Activated CD4-positive, alpha-beta memory T cell treated with anti-CD3 and anti-CD28 coated beads, Interleukin-2, amount 10 ng/mL, durations not matched to agents 7 days and 5 days (primary cell): ENCODE data around the gene HOXA2. TPM values are rescaled to one million over a fixed set of nuclear protein-coding genes. Genes with fewer than 3 reads are reported as not detected.
A peak's percentile ranks its signal among the peaks of the same experiment; 100 is the strongest.

Experiments used
- CTCF ChIA-PET: fragments of 350-600 bp; sonication (Branson Sonifier 250); formaldehyde crosslinking; loops from one replicate; lab custom pipeline; 2021; ENCODE audit warnings: antibody characterized with exemption, inconsistent platforms; lab: Charles Lee
- POLR2A ChIA-PET: fragments of 350-600 bp; sonication (Branson Sonifier 250); formaldehyde crosslinking; loops from one replicate; lab custom pipeline; 2021; ENCODE audit warnings: antibody characterized with exemption; lab: Charles Lee
- DNase-seq: peaks from one replicate; pipeline ENCODE4 v3.0.0-alpha.2; 2020
- H3K27ac Mint-ChIP-seq: one replicate; pipeline ENCODE4 v1.8.0; 2021; ENCODE audit warnings: mild to moderate bottlenecking, mixed read lengths
- H3K27me3 Mint-ChIP-seq: one replicate; pipeline ENCODE4 v1.8.0; 2021; ENCODE audit warnings: mixed read lengths
- H3K36me3 Mint-ChIP-seq: one replicate; pipeline ENCODE4 v1.8.0; 2021; ENCODE audit warnings: low read depth, mixed read lengths
- H3K4me1 Mint-ChIP-seq: one replicate; pipeline ENCODE4 v1.8.0; 2021; ENCODE audit warnings: mixed read lengths
- H3K4me3 Mint-ChIP-seq: one replicate; pipeline ENCODE4 v1.8.0; 2021; ENCODE audit warnings: mild to moderate bottlenecking, mixed read lengths
- H3K9me3 Mint-ChIP-seq: one replicate; pipeline ENCODE4 v1.8.0; 2021; ENCODE audit warnings: mixed read lengths
- total RNA-seq, 2 experiments: library from RNA; stranded (reverse); gene quantifications; one replicate each; pipeline ENCODE4 v1.2.3, GENCODE V29; 2021

HOXA2 gene
- total RNA-seq, 2 experiments from 2014 or later = not detected

DNA sequence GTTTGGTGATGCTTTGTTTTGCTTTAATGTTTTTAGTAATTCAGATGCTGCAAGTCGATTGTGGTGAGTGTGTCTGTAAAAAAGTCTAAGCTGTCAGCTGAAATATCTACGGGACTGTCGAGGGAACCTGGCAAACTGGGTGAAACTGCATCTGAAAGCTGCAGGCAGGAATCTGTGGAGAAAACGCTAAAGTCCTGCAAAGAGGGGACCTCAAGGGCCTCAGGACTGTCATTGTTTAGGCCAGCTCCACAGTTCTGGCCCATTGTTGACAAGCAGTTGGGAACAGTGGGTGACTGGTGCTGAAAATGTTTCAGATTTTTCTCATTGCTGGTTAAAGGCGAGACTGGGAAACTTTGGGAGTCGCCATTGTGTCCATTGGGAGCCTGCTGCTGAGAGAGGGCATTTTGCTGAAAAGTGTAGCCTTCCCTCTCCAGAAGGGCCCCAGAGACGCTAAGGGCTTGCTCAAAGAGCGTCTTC lies 1.8 kb downstream of the HOXA2 start:
- no peak overlapping the region for H3K27ac Mint-ChIP-seq
- DNase-seq = no peak
- CTCF ChIA-PET = no interaction called here
- H3K36me3 Mint-ChIP-seq = peaks cover 8% of the 10 kb centered on the region
- H3K4me3 Mint-ChIP-seq = no peak overlapping the region
- no peaks in the 10 kb centered on the region for H3K9me3 Mint-ChIP-seq
- peaks cover 16% of the 10 kb centered on the region for H3K4me1 Mint-ChIP-seq
- POLR2A ChIA-PET = no interaction called here
- peaks cover 73% of the 10 kb centered on the region for H3K27me3 Mint-ChIP-seq

- CTCF ChIA-PET = interaction anchor here (0.5 kb wide), 1 partner anchor 249 kb away, joined by 5 read pairs; no protein-coding TSS in a partner anchor
- H3K36me3 Mint-ChIP-seq = peaks cover 8% of the 10 kb centered on the region
- no peaks in the 10 kb centered on the region for H3K9me3 Mint-ChIP-seq
- DNase-seq = no peak
- H3K4me1 Mint-ChIP-seq = peaks cover 25% of the 10 kb centered on the region
- H3K27ac Mint-ChIP-seq = no peak overlapping the region
- POLR2A ChIA-PET = no interaction called here
- H3K4me3 Mint-ChIP-seq = no peak overlapping the region
- peaks cover 80% of the 10 kb centered on the region for H3K27me3 Mint-ChIP-seq
Measured at GRCh38 chr7:27099453-27100370, 2.8 kb downstream of the HOXA2 start.

DNA sequence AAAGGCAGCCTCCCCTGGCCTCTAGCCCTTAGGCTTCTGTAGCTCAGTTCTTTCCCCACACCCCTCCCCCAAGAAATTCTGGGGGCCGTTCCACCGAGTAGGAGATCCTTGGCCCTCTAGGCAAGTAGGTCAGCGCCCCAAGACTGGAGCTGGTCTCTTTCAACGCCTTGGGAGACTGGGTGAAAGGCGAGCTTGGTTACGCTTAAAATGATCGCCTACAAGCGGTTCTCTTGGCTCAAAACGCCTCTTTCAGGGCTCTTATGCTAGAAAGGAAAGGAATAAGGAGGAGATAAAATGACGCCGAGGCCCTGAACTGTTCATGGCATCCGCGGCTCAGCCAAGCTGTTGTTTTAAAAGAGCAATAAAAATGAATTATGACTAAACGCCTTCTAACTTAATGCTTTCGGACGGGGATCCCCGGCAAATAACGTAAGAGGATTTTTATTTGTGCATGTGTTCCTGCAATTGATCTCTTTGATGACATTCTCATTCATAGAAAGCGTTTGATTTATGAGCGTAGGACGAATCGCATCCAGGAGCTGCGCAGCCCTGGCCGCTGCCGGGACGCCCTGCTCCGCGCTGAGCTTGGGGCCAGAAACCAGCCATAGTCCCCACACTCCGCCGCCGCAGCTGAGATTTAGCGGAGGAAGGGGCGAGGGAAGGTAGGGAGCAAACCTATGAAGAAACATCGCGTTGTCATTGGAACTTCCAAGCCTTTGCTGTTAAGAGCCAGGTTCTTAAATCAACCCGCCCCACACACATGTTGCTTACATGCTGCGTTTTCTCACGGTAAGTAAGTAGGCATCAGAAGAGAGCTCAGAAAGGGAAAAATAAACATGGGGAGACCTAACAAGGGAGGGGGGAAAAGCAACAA lies 3.7 kb downstream of the HOXA2 start:
- no peak overlapping the region for H3K4me3 Mint-ChIP-seq
- H3K36me3 Mint-ChIP-seq = peaks cover 8% of the 10 kb centered on the region
- ChIA-PET CTCF (interaction anchor here (0.5 kb wide), 2 partner anchors 22 to 248 kb away, joined by 5 read pairs; no protein-coding TSS in a partner anchor), POLR2A (no interaction called here)
- peaks cover 26% of the 10 kb centered on the region for H3K4me1 Mint-ChIP-seq
- H3K9me3 Mint-ChIP-seq = no peaks in the 10 kb centered on the region
- H3K27ac Mint-ChIP-seq = no peak overlapping the region
- no peak for DNase-seq
- peaks cover 82% of the 10 kb centered on the region for H3K27me3 Mint-ChIP-seq

DNA sequence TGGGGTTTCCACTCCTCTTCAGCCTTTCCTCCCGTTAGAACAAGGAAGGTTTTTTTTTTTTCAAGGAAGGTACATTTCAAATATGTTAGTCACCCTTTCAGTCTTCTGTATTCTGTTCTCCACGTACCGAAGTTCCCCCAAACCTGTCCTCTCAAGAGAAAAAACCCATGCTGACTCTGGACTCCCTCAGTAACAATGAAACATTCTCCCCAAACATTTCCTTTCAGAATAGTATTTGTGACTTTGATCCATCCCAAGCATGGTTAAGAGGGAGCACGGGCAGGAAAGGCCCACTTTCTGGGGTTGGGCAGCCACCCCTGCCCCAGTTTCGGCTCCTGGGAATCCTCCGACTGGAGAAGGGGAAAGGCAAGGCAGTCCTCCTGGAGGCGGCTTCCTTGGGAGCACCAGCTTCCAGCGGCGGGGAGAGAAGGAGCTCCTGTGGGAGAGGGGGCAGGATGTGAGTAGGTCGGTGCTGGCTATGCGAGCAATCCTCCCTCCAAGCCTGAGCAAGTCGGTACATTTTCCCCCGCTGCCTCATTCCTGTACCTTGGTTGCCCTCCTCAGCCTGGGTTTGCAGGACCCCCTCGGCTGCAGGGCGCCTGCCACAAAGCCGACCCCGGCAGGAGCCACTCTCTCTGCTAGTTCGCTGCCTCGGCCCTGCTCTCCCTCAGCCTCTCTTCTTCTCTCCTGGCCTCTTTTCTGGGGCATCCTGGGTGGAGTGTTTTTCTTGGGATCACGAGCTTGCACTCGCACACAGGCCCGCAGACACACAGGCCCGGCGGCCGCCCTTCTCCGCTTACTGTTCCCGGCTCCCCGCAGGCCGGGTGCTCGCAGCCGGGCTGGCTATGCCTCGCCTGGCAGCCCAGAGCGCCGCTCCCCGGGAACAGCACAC lies 4.6 kb downstream of the HOXA2 start:
- DNase-seq = no peak
- POLR2A ChIA-PET = no interaction called here

GRCh38 chr7:27096768-27097514 lies 5.5 kb downstream of the HOXA2 start:
- Mint-ChIP-seq H3K36me3 (peaks cover 8% of the 10 kb centered on the region), H3K4me3 (peak overlapping the region; percentile 85), H3K4me1 (peaks cover 20% of the 10 kb centered on the region), H3K27ac (no peak overlapping the region), H3K9me3 (no peaks in the 10 kb centered on the region), H3K27me3 (peaks cover 81% of the 10 kb centered on the region)
- no peak for DNase-seq
- CTCF ChIA-PET = interaction anchor here (1.3 kb wide), 2 partner anchors 8 to 54 kb away, joined by 3 to 6 read pairs; no protein-coding TSS in a partner anchor
- POLR2A ChIA-PET = interaction anchor here (0.9 to 1.0 kb wide), 2 partner anchors 232 to 234 kb away, joined by 3 to 5 read pairs; no protein-coding TSS in a partner anchor

More for the DNA sequence above, 4.6 kb downstream of the HOXA2 start:
- CTCF ChIA-PET = no interaction called here
- Mint-ChIP-seq H3K27ac (no peak overlapping the region), H3K4me3 (peak overlapping the region; percentile 85), H3K9me3 (no peaks in the 10 kb centered on the region), H3K36me3 (peaks cover 8% of the 10 kb centered on the region), H3K4me1 (peaks cover 26% of the 10 kb centered on the region), H3K27me3 (peaks cover 80% of the 10 kb centered on the region)

GRCh38 chr7:27095897-27096767 lies 6.4 kb downstream of the HOXA2 start, which contains the start of gene HOXA1:
HOXA1 (minus strand) TSS chr7:27096000; CDS start chr7:27095912, 88 bp downstream.
- H3K4me1 Mint-ChIP-seq = peaks cover 20% of the 10 kb centered on the region
- ChIA-PET POLR2A (interaction anchor here (0.9 to 1.0 kb wide), 2 partner anchors 231 to 233 kb away, joined by 3 to 5 read pairs; no protein-coding TSS in a partner anchor), CTCF (interaction anchor here (1.3 kb wide), 2 partner anchors 9 to 54 kb away, joined by 3 to 6 read pairs; no protein-coding TSS in a partner anchor)
- H3K27ac Mint-ChIP-seq = peak within 1 kb of the TSS; percentile 70
- peaks cover 4% of the 10 kb centered on the region for H3K36me3 Mint-ChIP-seq
- H3K27me3 Mint-ChIP-seq = peaks cover 81% of the 10 kb centered on the region
- H3K4me3 Mint-ChIP-seq = peak within 1 kb of the TSS; percentile 85
- no peaks in the 10 kb centered on the region for H3K9me3 Mint-ChIP-seq
- peak; percentile 78 for DNase-seq

DNA sequence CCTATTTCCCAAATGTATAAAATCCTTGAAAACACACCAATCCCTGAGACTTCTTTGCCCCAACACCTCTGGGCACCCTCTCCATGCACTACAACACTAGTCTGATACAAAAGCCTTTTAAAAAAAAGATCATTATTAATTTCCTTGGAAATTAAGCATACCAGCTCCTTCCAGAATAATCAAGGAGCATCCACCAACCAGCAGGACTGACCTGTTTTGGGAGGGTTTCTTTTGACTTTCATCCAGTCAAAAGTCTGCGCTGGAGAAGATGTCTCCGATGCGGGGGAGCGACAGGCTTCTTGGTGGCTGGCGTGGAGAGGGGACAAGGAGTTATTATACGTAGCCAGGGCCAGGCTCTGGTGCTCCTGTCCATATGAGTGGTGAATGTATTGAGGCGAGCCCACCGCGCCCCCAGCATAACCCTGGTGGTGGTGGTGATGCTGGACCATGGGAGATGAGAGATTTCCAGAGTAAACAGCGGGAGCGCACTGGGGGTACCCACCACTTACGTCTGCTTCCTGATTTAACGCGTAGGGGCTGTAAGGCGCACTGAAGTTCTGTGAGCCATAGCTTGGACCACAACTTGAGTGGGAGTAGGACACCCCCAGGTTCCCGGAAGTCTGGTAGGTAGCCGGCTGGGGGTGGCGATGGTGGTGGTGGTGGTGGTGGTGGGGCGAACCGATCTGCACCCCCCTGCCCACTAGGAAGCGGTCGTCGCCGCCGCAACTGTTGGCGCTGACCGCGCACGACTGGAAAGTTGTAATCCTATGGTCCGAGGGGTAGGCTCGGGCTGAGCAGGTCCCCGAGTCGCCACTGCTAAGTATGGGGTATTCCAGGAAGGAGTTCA lies 7.2 kb downstream of the HOXA2 start:
- peaks cover 20% of the 10 kb centered on the region for H3K4me1 Mint-ChIP-seq
- no peaks in the 10 kb centered on the region for H3K9me3 Mint-ChIP-seq
- peaks cover 81% of the 10 kb centered on the region for H3K27me3 Mint-ChIP-seq
- peak; percentile 18 for DNase-seq
- CTCF ChIA-PET = interaction anchor here (1.3 kb wide), 1 partner anchor 55 kb away, joined by 4 read pairs; no protein-coding TSS in a partner anchor
- POLR2A ChIA-PET = no interaction called here
- peak overlapping the region; percentile 85 for H3K4me3 Mint-ChIP-seq
- peaks cover under 1% of the 10 kb centered on the region for H3K36me3 Mint-ChIP-seq
- peak overlapping the region; percentile 70 for H3K27ac Mint-ChIP-seq

DNA sequence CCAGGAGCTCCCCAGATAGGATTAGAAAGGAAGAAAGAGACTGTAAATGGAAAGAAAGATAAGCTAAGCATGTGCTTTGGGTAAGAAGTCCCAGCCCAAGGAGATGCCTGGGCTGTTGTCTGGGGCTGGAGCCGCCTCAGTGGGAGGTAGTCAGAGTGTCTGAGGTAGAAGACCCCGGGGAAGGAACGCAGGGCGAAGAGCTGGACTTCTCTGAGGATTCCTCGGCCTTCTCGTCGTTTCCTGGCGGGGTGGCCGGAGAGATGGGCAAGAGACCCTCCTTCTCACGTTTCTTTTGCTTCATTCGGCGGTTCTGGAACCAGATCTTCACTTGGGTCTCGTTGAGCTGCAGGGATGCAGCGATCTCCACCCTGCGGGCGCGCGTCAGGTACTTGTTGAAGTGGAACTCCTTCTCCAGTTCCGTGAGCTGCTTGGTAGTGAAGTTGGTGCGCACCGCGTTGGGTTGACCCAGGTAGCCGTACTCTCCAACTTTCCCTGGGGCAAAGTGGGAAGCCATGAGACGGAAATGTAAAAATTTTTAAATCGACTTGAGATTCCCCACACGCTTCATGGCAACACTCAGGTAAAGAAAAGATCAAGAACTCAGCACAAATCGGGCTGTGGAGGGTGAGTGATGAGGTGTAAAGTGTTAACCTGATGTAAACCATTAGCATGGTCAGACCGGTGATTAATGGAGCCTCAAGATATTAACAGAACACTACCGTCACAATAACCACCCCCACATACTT lies 8.0 kb downstream of the HOXA2 start:
- DNase-seq = no peak
- Mint-ChIP-seq H3K36me3 (no peaks in the 10 kb centered on the region), H3K4me1 (peaks cover 20% of the 10 kb centered on the region), H3K27ac (no peak overlapping the region), H3K4me3 (peak overlapping the region; percentile 85), H3K9me3 (no peaks in the 10 kb centered on the region), H3K27me3 (peaks cover 84% of the 10 kb centered on the region)
- POLR2A ChIA-PET = no interaction called here
- CTCF ChIA-PET = interaction anchor here (1.3 kb wide), 1 partner anchor 56 kb away, joined by 4 read pairs; no protein-coding TSS in a partner anchor

DNA sequence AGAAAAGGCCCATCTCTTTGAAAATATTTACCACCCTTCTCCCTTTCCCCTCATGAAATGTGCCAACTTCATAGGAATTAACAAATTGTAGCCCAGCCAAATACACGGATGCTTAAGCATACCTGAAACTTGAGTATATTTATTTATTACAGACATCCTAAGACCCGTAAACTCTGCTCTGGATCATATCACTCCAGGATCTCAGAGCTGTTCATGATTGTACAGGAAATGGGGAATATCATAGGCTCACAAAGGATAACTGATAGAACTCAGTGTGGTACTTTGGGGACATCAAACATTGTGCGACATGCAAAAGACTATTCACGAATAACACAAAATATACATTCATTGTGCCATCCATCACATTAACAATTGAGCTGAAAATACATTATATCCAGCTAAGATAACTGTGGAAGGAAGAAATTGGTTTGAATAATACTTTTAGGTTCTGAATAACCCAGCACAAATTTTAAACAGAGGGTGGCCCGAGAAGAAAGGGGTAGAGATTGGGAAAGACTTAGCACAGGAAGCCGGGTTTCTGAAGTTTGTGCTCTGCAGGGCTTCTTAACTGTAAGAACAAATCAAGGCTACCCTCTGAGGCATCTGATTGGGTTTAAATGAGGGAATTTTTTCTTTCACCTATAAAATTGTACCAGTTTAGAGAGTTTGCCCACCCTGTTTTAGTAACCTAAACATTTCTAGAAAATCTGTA lies 9.1 kb downstream of the HOXA2 start:
- H3K27me3 Mint-ChIP-seq = peaks cover 85% of the 10 kb centered on the region
- peaks cover 20% of the 10 kb centered on the region for H3K4me1 Mint-ChIP-seq
- ChIA-PET POLR2A (interaction anchor here (1.1 kb wide), 1 partner anchor 12 kb away, joined by 3 read pairs; no protein-coding TSS in a partner anchor), CTCF (interaction anchor here (1.3 kb wide), 1 partner anchor 57 kb away, joined by 4 read pairs; no protein-coding TSS in a partner anchor)
- no peak overlapping the region for H3K27ac Mint-ChIP-seq
- DNase-seq = no peak
- no peaks in the 10 kb centered on the region for H3K36me3 Mint-ChIP-seq
- no peaks in the 10 kb centered on the region for H3K9me3 Mint-ChIP-seq
- H3K4me3 Mint-ChIP-seq = no peak overlapping the region
